GM18909 (cell line): ENCODE data around the gene RBM17.
A peak's percentile ranks its signal among the peaks of the same experiment; 100 is the strongest.

ENCODE experiments used
- ATAC-seq: cut with Tn5 transposase; IDR thresholded peaks from one replicate; pipeline ENCODE4 v1.9.1; 2021; ENCODE audit warnings: mild to moderate bottlenecking; ENCODE audit not compliant: unreplicated experiment, poor library complexity

The RBM17 gene

DNA sequence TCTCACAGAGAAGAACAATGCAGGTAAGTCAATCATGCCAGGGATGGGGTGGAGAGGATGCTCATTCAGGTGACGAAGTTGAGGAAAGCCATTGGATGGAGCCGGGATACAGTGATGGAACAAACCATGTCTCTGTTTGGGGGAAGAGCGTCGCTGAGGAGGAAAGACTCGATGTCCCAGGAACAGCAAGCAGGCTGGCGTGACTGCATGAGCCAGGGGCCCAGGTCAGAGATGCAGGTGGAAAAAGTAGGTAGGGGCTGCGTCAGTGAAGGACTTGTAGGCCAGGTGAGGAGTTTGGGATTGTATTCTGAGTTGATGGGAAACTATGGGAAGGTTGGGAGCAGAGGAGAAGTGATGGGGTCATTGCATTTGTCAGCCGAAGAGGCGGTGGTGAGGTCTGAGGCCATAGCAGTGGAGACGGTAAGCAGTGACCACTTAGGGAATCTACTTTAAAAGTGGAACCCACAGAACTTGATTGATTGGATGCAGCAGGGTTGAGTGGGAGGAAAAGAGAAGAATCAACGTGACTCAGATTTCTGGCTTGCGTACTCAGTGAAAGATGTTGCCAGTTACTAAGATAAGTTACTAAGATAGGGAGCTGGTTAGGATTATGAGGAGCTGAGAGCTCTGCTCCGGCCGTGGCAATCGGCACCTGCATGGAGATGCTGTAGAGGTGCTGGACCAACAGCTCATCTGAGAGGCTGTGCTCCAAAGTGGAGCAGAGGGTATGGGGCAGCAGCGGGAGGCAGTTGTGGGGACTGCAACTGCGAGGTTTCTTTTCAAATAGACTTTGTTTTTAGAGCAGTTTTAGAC is 14.1 kb upstream of the RBM17 start:
- ATAC-seq, result no peak

DNA sequence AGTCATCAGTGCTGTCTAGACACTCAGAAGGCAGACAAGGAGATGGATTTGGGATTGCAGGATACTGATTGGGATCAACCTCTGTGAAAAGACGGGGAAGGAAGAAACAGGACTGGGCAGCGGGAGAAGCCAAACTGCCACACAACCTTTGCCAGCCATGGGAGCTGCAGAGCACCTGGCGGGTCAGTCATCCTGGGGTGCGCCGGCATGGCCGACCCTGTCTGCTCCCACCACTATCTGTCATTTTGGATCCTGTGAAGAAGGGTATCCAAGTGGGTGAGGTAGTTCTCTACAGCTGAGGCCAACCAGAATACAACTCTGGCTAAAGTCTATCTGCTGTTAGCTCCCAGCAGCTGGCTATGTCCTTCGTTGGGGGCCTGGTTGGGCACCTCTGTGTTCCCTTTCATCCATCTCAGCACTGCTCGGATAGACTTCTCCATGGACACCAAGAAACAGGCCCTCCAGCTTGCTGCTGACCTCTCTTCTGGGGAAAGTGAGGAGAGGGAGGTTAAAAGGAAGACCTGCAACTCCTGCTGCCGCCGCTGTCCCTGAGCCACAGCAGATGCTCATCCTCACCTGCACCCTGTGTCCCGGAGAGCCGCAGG is 11.7 kb upstream of the RBM17 start:
- ATAC-seq, result no peak

DNA sequence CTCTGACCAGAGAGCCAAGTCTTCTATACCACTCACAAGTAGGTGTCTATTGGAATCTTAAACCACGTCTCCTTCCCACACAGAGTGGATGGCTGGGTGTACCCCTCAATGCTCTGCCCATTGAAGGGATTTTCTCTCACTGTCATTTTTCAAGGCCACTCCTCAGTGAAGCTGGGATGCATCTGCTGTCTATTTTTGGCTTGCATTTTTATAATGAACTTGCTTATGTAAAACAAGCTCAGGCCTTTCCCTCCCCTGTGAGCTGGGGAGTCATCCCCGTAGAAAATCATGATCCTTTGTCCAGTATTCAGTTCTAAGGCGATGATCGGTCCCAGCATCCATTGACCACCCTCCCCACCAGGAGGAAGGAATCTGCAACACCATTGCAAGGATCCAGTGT is 9.8 kb upstream of the RBM17 start:
- ATAC-seq, result no peak

- no peak for ATAC-seq
Observed at GRCh38 chr10:6080417-6080973, 8.3 kb upstream of the RBM17 start.

DNA sequence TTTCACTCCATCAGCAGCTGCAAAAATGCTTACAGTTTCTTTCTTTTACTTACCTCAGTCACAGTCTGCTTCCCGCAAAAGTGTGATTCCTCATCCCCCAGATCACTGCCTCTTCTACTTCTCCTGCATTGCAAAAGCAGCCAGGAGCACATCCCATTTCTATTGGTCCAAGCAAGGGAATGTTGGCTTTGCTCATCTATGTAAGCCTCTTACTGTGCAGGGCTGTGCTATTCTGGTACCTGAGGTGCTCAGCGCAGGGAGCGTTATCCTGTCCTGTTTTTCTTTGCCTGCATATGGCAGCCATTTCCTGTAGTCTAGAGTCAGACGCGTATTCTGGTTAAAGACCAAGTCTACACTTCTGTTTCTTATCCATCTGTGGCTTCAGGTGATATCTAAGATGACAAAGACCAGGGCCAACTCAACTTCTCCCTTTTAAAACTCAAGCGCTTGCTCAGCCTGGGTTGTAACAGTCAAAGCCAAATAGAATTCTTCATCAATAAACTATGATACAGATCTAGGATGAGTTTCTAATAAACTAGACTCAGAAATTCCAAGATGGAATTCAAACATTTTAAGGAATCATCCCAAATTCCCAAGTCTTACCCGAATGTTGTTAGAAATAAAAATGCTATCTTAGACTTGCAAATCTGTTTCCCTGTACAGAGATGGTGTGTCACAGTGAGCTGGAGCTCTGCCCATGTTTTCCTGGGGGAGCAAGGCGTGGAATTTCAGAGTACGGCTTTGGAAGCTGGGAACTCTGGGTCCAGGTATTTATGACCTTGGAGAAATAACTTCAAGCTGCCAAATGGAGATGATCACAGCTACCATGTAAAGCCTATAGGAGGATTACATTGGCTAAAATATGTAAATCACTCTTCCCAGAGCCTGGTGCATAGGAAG is 6.1 kb upstream of the RBM17 start:
- ATAC-seq, result no peak

DNA sequence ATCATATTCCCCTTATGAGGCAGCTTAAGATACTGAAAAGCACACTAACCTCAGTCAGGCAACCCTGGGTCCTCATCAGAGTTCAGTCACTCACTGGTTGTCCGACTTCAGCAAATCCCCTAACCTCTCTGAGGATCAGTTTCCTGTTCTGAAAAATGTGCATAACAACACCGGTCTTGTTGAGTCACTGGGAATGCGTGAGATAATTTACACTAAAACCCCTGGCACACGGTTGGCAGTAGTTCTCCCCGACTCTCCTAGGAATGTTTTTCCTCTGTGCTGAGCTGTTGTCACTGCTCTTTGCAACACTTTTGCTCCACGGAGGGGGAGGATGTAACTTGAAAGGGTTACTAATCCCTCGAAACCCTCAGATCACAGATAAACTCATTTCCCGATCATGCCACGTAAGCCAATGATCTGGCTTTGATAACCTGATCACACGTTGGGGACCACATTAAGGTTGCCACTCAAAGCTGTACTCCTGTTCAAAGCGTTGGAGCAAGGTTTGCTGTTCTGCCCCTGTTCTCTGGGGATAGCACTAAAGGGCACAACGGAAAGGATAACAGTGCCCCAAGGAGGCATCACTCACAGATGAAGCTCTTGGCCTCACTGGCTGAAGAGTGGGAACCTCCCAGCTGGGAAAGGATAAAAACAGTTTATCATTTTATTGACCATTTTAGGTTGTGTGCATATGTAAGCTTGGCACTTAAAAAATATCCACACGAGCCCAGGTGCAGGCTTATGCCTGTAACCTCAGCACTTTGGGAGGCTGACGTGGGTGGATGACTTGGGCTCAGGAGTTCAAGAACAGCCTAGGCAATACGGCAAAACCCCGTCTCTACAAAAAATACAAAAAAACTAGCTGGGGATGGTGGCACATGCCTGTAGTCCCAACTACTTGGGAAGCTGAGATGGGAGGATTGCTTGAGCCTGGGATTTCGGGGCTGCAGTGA is 5.0 kb upstream of the RBM17 start:
- ATAC-seq, result no peak

DNA sequence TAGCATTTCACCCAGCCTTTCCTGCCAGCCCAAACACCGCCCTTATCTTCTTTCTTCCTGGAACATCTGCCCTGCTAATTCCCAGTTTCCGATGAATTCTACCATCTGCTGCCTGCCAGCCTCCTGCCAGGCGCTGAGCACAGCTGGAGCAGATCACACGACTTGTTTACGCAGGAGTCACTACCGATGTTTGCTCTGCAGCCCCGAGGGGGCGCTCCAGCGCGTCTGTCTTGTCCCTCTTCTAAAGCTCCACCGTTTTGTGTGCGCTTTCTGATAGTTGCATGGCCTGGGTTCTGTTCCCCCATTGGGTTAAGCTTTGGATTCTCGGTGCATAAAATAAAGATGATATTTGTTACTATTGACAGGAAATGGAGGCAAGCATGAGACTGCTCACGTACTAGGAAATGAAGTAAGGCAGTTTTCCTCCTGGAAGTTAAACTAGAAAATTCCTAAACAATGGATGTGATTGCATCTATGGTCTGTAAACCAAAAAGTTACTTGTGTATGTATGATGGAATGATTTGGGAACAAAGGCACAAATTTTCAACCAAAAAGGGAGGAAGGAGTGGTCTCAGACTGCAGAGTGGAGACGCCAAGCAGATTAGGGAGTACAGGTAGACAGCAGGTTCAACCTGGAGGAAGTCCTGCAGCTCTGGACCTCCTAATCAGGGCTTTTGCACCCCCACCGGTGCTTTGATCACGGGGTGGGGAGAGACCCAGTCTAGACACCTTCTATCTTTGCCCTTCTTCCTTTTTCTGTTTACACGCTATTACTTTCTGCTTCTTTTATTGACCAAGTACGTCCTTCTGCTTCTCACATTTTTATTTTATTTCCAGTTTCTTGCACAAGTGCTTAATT is 2.2 kb upstream of the RBM17 start:
- peak; percentile 64 for ATAC-seq

DNA sequence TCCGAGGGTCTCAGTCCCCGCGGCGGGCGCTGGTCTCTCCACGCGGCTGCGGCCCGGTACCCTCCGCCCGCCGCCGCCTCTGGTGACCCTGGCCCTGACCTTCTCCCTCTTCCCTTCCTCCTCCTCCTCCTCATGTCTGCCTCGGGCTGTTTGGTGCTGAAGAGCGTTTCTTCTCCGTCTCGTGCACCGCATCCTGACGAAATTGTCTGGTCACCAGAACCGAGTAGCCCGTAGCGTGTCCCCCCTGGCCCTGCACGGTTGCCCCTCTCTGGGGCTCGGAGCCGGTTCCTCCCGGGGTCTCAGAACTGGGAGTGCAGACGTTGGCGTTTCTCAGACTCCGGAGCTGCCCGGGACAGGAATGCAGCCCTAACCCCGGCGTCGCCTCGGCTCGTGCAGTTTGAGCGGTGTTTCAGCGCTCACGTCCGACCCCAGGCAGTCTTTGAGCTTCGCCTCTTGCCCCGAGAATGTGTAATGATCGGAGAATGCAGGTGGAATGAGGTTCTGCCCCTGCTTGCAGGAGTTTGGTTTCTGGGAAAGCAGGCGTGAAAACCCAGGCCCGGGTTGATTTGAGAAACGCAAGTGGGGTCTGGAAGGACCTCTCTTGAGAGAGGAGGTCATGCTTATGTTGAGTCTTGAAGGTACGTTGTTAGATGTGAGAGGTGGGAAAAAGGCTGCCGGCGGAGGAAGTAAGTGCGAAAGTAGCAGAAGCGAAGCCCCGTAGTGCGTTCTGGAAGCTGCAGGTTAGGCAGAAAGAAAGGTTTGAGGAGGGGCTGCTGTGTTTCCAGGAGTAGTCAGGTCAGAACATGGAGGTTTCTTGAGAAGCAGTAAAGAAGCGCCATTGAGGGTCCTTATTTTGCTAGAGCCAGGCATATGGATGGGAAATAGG is 743 bp downstream of the RBM17 start:
- ATAC-seq, result peak; percentile 23

DNA sequence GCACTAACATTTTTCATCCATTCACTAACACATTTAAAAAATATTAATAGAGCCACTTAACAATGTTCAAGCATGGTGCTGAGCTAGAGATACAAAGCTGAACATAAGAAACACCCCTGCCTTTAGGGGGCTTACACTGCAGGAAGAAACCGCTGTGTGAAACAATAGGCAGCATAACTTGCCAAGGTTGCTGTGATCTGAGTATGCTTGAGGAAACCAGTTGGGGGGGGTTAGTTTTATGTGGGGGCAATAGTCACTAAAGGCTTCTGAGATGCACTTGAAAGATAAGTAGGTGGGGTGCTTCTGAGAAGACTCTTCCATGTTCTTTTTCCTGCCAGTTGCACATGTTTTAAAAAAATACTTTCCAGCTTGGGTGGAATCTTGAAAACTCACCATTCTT is 2.8 kb downstream of the RBM17 start:
- ATAC-seq, result no peak

- ATAC-seq, result no peak
Observed at GRCh38 chr10:6092731-6093130, 3.9 kb downstream of the RBM17 start.

GRCh38 chr10:6095810-6096570 is 7.2 kb downstream of the RBM17 start:
- ATAC-seq, result no peak

- no peak for ATAC-seq
Observed at GRCh38 chr10:6097063-6097462, 8.2 kb downstream of the RBM17 start.

DNA sequence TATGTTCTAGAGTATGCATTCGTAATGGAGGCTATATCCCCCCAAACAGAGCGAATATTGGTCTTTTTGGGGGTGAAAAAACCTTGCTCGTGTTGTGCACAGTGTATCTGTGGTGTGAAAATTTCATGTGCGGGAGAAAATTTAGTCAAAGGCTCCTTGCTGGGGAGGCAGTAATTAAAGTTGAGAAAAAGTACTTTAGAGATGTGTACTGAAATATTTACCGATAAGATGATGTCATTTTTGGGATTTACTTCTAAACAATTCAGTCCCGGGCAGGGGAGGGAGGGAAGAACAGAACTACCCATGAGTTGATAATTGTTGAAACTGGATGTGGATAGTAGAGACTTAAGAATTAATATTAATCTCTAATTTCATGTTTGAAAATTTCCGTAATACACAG is 9.3 kb downstream of the RBM17 start:
- ATAC-seq, result no peak

GRCh38 chr10:6100370-6100769 is 11.5 kb downstream of the RBM17 start:
- no peak for ATAC-seq

GRCh38 chr10:6101181-6101580 is 12.3 kb downstream of the RBM17 start:
- ATAC-seq, result peak; percentile 53

DNA sequence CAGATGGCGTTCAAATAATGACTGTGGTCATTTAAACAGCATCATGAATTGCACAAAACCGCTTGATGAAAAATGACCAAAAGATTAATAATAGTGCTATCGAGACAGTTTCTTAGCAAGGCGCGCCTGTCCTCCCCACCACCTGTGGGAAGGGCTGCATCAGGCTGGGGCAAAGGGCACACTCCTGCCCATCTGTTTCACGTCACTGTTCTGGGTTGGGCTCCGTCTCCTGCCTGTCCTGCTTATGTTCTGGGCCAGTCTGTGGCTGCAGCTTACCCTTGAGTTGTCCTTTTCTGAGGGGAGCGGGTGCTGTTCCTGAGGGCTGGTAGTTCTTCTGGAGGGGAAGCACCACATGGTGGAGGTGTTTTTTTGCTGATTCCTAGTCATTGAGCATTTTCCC is 13.3 kb downstream of the RBM17 start:
- no peak for ATAC-seq

GRCh38 chr10:6103591-6103990 is 14.8 kb downstream of the RBM17 start:
- ATAC-seq, result no peak
